Right lobe of liver (tissue), 4 donors: ENCODE data around the gene CDH23.
"Not testable (repeated sequence)": the region's sequence is repeated elsewhere in the genome, so short reads cannot be mapped to it uniquely, and the experiment has no call there.

Experiments used
- POLR2A ChIP-seq: fragments of 450-650 bp; IDR thresholded peaks from one replicate; pipeline ENCODE4 v1.6.1; 2017; ENCODE audit warnings: antibody characterized with exemption, mild to moderate bottlenecking
- TF ChIP-seq, protein P1 (sequence below), 4 donors: fragments of 200-600 bp in 3 of 4; fragments of 450-650 bp in 1 of 4; IDR thresholded peaks; one replicate each; pipeline versions ENCODE4 v1.5.1 to v1.8.0; 2016 to 2022; ENCODE audit warnings: antibody characterized with exemption in 4 of 4, mild to moderate bottlenecking in 2 of 4
- donor health status: DM: no; HTN: no; CAD: no.
- donor health status: DM: no; HTN: no; CAD: no.
- donor health status: DM: no; HTN: yes; CAD: no.

DNA sequence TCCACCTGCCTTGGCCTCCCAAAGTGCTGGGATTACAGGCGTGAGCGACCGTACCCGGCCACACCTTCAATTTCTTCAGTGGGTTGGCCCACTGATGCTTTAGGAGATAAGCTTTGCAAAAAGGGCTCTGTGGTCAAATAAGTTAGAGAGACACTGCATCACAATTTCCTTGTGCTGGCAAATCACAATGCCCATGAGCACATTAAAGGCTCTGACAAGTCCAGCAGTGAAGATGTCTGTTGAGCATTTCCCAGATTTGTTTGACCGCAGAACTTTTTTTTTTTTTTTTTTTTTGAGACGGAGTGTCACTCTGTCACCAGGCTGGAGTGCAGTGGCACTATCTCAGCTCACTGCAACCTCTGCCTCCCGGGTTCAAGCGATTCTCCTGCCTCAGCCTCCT, 203.5 kb downstream of the CDH23 start:
- TF ChIP-seq POLR2A = not testable (repeated sequence)
- TF ChIP-seq, protein P1, sequence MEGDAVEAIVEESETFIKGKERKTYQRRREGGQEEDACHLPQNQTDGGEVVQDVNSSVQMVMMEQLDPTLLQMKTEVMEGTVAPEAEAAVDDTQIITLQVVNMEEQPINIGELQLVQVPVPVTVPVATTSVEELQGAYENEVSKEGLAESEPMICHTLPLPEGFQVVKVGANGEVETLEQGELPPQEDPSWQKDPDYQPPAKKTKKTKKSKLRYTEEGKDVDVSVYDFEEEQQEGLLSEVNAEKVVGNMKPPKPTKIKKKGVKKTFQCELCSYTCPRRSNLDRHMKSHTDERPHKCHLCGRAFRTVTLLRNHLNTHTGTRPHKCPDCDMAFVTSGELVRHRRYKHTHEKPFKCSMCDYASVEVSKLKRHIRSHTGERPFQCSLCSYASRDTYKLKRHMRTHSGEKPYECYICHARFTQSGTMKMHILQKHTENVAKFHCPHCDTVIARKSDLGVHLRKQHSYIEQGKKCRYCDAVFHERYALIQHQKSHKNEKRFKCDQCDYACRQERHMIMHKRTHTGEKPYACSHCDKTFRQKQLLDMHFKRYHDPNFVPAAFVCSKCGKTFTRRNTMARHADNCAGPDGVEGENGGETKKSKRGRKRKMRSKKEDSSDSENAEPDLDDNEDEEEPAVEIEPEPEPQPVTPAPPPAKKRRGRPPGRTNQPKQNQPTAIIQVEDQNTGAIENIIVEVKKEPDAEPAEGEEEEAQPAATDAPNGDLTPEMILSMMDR (IDR thresholded peaks at IDR 0.05) = not testable (repeated sequence)
